ENCODE results near the gene CD6.

CD6 gene

DNA sequence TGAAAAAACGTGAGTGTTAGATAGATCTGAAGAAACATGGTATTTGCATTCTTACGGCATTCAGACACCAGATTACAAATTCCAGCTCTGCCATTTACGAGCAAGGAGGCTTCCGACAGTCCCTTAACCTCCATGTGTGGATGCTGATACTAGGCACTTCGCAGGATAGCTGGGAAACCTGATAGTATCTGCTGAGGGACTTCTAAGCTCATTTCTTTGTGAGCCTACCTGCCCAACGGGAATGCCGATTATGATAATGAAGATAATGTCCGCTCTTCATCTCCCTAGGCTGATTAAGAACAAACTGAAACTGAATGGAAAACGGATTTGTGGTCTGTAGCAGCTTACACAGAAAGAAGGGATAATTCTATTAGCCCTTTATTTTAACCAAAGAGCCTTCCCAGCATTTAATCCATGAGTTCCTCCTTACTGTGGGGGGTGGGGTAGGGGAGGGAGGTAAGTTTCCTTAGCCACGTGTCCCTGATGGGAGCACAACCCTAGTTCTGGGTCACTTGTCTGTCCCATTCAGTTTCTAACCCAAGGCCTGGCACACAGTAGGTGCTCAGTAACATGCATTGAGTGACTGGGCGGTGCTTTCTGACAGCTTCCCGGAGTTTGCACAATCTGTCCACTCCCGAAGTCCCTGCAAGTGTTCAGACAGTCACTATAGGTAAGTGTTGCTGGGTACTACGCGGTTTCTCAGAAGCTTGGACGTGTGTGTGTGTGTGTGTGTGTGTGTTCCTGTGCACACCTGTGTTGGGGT, 39.2 kb downstream of the CD6 start:
- no peak for DNase-seq

DNA sequence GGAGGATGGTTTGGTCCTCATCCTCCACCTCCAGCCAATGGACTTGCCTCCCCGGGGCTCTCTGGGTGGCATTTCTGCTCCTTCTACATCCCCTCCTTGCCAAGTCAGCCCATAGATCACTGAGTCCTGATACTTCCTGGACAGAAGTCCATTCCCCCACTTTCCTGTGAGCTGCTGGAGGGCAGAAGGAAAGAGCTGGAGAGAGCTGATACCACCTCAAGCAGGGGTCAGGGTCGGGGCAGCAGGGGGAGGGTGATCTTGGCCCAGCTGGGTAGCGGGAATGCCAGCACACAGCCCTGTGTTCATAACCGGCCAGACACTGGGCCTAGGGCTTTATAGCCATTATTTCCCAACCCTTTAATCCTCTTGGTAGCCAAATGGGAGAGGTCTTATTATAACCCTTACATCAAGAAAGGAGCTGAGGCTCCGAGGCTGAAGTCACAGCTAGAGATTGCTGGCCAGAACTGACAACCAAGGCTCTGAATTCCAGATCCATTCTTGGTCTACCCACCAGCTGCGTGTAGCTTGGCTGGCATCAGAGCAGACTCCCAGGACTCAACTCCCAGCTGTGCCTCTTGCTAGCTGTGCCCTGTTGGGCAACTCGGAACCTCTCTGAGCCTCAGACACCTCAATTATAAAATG, 39.9 kb downstream of the CD6 start:
- no peak for DNase-seq

DNA sequence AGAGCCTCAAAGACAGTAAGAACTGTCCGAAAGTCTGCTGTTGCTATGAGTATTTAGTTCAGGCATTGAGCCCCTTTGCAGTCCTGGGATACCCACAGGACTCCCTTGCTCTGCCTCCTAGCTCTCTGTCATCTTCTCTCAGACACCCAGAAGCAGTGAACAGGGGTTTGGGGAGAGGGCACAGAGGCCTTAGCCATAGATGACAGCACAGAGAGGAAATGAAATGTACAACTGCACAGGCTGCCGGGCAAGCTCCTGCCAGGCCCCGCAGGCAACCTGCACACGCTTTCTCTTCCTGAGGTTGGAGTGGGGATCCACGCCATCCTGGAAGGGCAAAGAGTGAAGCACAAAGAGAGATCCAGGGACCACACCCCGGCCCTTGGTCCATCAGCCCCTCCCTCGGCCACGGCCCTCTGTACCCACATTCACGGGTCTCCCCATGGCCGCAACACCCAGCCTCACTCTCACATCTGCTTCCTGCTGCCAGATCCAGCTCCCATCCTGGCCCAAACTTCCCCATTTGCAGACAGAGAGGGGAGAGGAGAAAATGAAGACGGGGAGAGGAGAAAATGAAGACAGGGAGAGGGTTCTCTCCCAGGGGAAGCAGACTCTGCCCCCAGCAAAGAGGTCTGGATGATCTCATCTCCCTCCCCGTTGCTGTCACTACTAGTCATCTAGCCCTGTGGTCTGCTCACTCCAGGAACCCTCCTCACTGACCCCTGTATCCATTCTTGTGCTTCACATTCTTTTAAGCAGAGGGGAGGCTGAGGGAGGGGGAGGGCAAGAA, 40.7 kb downstream of the CD6 start:
- no peak for DNase-seq

DNA sequence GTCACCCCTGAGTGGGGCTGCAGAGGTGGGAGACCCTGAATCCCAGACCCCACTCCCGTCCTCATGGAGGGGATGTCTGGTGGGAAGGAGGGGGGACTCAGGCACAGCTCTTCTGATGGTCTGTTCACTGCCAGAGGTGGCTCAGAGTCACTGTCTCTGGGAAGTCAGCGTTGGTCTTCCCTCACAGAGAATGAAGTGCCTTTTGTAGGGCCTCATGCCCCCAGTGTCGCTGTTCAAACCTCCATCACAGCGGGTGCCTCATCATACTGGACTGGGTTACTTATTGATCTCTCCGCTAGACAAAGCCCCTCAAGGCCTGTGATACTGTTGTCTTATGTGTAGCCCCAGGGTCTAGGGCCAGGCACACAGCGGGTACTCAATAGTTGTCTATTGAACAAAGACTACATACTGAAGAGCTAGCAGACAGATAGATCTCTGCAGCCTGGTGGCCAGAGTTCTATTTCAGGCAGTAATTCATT, 41.3 kb downstream of the CD6 start:
- DNase-seq: no peak

DNA sequence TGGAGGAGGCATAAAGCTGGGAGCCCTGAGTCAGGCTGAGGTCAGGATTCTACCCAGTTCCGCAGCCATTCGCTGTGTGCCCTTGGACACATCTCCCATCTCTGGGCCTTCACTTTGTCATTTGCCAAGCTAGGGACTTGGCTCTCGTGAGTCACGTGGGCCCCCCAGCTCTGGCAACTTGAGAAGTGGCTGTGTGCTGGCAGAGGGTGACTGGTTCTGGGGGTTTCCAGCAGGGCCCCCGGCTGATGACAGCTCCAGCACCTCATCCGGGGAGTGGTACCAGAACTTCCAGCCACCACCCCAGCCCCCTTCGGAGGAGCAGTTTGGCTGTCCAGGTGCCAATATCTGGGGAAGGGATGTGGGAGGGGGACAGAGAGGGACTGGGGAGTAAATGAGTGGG, 46.6 kb downstream of the CD6 start:
- DNase-seq: no peak

DNA sequence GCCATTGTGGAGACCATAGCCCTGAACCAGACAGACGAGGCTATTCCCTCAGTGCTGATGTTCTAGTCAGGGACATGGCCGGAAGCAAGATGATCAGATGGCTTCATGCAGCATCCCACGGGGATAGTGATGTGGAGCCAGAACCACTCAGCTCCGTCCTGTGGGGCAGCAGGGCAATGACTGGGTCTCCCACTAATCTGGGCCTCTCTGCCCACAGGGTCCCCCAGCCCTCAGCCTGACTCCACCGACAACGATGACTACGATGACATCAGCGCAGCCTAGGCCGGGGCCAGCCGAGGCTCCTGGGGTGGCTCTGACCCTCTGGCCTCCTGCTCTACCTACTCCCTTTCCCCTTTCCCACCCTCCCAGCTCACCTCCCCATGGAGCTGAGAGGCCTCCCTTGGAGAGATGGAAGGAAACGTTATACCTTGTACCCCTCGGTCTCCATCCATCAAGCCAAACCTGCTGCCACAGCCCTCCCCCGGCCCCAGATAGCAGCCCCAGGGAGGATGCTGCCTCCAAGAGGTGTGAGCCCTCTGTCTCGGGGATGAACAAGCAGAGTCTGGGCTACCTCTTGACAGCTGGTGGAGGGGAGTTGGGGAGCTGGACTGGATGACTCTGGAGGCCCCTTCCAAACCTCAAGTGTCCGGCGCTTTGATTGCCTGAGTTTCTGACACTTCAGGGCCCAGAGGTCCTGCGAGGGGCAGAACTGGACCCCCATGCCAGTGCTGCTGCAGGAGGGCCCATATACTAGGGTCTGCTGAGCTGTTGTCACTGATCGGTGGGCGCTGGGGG, 47.8 kb downstream of the CD6 start:
- no peak for DNase-seq

DNA sequence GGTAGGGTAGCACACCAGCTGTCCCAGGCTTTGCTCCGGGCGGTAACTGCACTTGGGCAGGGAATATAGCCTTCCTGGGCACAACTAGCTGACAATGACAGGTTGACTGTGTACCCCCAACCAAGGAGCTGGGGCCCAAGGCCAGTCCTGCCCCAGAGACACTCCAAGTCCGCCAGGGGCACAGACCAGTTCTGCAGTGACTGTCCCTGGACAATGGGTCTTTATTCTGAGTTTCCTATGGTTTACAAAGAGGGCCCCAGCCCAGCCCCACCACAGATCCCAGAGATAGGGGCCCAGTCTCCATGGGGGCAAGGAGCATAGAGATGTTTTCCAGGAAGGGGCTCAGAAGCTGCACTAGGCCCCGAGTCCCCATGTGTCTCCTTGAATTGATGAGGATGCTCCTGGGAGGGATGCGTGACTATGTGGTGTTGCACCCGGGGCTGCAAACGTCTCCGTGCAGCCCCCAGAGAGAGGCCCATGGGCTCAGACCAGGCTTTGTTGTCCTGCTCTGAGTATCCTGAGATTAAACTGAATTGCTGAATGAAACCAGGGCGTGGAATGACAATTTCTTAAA, 48.4 kb downstream of the CD6 start:
- DNase-seq: no peak

DNA sequence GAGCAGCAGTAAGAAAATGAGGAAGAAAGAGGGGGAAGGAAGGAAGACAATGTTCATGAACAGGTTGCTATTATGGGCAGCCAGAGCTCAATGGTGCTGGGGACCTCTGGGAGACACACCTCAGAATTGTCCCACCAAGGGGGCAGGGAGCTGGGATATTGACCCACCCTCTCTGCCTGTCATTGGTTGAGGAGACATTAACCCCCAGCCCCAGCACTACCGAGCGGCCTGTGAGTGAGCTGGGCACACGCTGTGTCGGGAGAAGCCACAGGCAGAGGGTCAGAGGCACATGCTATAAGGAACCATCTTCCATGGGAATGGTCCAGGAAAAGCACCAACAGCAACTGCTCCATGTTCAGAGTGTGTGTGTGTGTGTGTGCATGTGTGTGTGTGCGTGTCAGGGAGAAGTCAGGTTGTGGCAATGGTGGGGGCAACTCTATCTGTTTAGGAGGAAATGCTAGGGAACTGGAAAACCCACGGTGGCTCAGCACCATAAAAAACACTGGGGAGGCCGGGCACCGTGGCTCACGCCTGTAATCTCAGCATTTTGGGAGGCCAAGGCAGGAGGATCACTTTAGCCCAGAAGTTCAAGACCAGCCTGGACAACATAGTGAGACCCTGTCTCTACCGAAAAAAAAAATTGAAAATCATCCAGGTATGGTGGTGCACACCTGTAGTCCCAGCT, 49.2 kb downstream of the CD6 start:
- DNase-seq: no peak

DNA sequence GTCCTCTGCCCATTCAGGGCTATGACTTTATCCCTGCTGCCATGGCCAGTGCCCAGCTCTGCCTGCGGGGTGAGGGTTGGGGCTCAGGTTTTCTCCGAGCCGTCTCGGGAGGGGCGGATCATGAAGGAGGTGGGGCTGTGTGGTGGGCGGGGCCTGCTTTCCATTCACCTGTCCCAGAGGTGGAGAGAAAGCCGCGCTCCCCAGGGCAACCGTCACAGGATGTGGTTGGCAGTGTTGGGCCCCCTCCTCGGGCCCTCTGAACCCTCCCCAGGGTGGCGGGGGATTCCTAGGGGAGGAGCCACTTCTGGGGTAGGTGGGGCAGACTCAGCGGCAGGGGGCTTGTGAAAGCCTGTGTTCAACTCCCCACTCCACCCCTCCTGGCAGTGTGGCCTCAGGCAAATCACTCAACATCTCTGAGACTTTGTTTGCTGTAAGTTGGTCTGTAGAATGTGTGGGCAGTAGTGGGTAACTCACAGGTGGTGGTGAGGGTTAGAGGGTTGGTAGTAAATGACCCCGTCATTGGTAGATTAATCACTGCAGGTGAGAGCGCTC, 50.3 kb downstream of the CD6 start:
- DNase-seq: no peak

DNA sequence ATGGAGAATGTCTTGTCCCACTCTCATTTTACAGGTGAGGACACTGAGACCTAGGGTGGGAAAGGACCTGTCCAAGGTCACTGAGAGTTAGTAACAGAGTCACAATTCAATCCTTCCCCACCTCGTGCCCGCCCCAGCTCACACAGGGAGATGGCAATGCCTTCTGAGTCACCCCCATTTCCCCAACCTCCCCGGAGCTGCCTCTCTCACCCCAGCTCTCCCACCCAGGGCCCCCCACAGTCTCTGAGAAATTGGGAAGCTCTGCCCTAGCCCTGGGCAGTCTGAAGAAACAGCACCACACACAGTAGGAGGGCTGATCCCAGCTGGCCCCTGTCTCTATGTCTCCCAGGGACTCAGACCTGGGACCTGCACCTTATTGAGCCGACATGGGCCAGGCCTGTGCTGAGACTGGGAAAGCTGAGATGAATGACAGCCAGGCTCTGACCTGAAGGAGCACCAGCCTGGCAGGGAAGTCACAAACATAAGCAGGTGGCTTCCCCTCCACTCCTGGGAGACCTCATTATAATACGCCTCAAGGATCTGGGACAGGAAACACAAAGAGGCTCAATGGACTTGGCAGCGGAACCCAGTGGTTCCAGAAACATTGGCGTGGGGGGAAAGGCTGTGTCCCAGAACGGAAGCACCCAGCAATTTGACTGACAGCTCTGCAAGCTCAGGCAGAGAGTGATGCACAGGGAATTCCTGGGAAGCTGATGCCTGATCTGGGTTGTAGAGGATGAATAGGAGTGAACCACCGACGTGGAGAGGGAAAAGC, 51.0 kb downstream of the CD6 start:
- DNase-seq: peak; percentile 90

DNA sequence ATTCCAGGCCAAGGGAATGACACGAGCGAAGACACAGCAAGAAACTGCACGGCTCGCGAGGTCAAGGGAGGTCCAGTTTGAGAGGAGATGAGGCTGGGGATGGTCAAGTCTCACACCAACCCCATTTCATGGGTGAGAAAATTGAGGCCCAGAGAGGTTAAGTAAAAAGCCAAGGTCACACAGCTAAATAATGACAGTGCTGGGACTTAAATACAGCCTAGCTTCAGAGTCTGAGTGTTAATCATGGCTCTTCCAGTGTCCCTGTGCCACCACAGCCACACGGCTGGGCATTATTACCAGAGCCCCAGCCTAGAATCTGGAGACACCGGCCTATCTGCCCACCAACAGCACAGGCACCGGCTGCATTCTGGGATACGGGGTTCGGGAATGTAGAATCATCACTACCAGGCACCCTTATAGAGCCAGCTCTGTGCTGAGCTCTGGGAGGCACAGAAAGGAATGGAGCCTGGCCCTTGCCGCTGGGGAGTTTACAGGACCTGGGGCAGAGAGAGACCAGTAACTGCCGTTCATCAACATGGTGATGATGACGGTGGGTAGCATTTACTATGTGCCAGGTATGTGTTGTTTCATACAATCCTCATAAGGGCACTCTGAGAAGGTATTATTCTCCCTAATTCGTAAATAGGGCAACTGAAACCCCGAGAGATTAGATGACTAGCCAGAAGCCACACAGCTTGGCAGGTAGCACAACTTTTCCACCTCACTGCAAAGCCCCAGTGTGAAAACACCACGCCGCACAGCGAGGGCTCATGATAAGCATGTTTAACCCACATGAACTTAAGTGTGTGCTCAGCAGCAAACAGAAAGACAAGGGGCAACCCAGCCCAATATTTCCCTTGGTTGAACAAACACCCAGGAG, 51.8 kb downstream of the CD6 start:
- DNase-seq: peak; percentile 62

DNA sequence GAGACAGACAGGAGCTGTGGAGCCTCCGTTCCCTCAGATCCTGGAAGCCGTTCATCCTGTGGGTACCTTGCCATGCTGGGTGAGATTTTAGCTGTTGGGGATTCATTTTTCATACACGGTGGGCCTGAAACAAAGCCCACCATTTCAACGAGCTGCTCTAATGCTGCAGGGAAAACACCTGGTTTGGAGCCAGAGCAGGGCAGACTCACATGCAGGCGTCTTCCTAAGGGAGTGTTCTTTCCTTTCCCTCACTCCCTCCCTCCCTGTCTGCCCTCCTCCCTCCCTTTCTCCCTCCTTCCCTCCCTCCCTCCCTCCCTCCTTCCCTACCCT, 52.5 kb downstream of the CD6 start:
- DNase-seq: peak; percentile 62

DNA sequence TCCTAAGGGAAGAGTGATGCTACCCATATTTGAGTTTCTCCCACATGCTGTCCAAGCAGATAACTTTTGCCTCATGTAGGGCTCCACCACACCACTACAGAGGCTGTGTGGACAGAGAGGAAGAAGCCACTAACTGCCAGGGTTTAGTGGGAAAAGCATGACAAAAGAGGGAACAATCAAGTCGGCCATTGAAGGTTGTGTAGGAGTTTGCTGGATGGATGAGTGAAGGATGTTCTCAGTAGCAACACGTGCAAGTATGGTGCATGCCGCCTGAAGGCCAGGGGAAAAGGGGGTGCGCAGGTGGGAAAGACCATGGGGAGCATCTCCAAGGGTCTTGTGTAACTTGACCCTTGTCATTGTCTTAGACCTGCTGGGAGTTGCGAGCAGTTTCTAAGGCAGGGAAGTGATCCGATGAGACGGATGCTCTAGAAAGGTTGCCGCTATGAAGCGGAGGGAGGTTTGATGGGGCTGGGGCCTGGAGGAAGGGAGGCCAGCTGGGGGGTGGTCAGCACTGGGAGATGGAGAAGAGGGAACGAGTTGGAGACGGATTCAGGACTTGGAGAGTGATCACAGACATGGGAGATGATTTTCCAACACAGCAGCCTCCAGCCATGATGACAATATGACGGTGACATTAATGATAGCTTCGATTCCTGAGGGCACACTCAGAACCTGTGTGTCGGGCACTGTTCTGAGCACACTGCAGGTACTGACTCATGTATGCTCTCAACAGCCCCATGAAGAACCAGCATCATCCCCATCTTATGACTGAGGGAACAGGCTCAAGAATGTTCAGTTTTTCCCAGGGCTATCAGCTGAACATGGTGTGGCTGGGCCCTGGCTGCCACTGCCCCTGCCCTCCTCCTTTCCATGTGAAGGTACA, 53.7 kb downstream of the CD6 start:
- no peak for DNase-seq

DNA sequence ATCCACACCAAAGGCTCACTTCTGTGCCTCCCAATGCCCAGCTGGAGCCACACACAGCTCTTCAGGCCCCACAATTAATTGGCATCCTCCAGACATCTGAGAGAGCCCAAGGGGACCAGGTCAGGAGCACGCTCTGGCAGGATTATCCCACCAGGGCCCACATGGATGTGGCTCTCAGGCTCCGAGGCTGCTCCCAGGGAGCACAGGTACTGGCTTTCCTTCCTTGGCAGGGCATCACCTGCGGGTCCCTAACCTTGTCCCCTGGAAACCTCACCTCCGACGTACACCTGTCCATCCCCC, 54.3 kb downstream of the CD6 start:
- no peak for DNase-seq

DNA sequence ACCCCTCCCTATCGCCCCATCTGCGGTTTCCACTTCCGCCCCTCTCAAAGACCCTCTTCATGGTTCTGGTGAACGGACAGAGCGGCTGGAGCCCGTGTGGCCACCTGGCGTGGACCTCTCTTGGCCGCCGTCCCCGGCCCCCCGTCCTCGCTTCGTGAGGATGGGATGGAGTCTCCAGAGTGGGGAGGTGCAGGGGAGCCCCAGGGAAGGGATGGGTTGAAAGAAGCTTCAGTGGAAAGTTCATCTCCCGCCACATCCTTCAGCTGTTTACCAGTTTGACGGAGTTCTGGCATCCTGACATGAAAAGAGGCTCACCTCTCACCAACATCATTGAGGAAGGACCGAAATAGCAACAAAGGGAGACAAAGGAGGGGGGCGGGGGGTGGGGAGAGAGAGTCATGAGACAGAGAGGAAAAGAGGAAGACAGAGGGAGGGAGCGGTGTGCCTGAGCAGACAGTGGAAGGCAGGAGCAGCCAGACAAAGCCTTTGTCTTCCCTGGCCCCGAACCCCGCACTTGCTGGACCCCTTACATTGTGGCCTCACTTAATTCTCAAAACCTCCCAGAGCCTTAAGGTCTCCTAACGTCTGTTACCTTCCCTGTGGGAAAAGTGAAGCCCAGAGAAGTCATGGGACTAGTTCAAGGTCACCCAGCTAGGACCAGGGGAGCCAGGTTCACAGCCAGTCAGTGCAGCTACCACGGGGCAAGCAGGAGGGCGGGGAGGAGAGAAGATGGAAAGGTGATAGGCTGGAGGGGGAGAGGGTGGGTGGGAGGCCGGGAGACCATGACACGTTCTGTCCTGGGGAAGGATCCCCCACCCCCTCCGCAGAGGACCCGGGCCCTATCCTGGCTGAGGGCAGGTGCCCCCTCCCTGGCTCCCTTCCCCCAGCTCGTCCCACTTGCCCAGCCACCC, 54.9 kb downstream of the CD6 start:
- DNase-seq: no peak

DNA sequence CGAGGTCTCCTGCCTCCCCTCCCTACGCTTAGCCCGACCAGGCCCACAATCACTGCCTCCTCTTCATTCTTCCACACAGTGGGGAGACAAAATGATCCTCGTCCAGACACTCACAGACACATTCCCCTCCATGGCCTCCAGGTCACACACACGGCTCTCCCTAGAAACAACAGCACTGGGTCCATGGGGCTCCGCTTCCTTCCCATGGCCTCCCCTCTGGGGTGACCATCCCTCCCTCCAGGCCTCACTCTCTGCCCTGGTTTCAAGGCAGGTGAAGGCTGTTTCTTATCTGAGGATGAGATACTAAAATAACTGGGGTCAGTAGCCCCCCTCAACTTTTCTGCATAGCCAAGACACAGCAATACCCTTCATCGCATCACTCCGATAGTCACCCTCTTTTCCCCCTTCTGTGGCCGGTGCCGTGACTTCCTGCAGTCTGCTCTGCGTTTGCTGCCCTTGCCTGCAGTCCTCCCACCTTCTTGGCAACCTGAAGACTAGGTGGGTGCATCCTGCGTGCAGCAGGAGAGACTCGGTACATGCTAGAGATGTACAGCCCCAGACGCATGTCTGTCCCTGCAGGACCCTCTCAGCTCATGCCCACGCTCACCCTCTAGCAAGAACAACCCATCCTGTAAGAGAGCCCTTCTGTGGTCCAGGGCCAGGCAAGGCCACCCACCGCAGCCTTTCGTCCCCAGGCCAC, 55.8 kb downstream of the CD6 start:
- no peak for DNase-seq

DNA sequence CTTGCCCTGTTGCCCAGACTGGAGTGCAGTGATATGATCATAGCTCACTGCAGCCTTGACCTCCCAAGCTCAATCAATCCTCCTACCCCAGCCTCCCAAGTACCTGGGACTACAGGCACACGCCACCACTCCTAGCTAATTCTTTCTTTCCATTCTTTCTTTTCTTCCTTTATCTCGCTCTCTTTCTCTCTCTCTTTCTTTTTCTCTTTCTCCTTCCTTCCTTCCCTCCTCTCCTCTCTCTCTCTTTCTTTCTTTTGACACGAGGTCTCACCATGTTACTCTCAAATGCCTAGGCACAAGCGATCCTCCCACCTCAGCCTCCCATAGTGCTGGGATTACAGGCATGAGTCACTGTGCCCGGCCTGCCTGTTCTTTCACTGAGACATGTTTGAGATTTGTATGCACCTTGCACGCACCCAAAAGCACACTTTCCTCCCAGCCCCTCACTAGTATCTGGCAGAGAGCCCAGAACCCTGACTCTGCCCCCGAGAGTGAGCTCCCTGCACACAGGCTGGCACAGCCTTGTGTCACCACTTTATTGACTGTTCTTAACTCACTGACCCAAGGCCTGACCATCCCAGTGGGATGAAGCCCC, 56.8 kb downstream of the CD6 start:
- peak; percentile 79 for DNase-seq

All from NCI-H2171 treated with DMSO at 0.1 percent for 48 hours (cell line).